GM12878 (cell line): ENCODE data around the gene PI4KA. TPM values are rescaled to one million over a fixed set of nuclear protein-coding genes. Genes with fewer than 3 reads are reported as not detected.

Source experiments
- ATAC-seq: fragments of 200-7000 bp; cut with Tn5 transposase; 3 replicates; pipeline ENCODE4 v1.9.1; 2020; ENCODE audit warnings: mild to moderate bottlenecking, moderate library complexity
- BruUV-seq: library from RNA; stranded (reverse); fragments of 400-500 nt; replicated peaks from 2 replicates; lab custom pipeline; 2021; lab: Mats Ljungman, UMichigan
- CTCF ChIA-PET: fragments of 300-600 bp; sonication (Branson Sonifier 250); formaldehyde crosslinking; extraction: SDS; loops from one replicate; lab custom pipeline; 2021; ENCODE audit warnings: inconsistent platforms; lab: Yijun Ruan, JAX
- POLR2A ChIA-PET: fragments of 350-600 bp; formaldehyde crosslinking; extraction: SDS; loops from one replicate; lab custom pipeline; 2021; ENCODE audit warnings: inconsistent platforms; lab: Charles Lee
- RAD21 ChIA-PET: fragments of 300-600 bp; sonication (Branson Sonifier 250); formaldehyde crosslinking; loops from one replicate; lab custom pipeline; 2023; ENCODE audit warnings: antibody characterized with exemption; ENCODE audit not compliant: unreplicated experiment; lab: Charles Lee
- SMC1A ChIA-PET: fragments of 300-600 bp; sonication (Branson Sonifier 250); formaldehyde crosslinking; loops from one replicate; lab custom pipeline; 2023; ENCODE audit not compliant: unreplicated experiment, uncharacterized antibody; lab: Charles Lee
- DNase-seq: peaks from one replicate; pipeline ENCODE4 v3.0.0-alpha.2; 2011; ENCODE audit warnings: low read depth, low spot score
- FAIRE-seq: peaks from 3 replicates; lab custom pipeline; 2011; peaks lifted over from hg19 to GRCh38; lab: Jason Lieb, UNC
- H2AFZ ChIP-seq: 2 replicates; pipeline ENCODE4 v1.6.0; 2011; ENCODE audit warnings: low read depth, low read length, control low read depth; ENCODE audit not compliant: control insufficient read depth
- H3K27ac ChIP-seq: 2 replicates; pipeline ENCODE4 v1.5.1; 2011; ENCODE audit warnings: control low read depth; ENCODE audit not compliant: control insufficient read depth, insufficient read depth
- H3K27me3 ChIP-seq, 2 experiments: replicated peaks in 1 of 2; 2 replicates each; pipeline versions ENCODE4 v1.6.0 to v1.6.1; 2011; ENCODE audit warnings: low read length in 1 of 2; ENCODE audit not compliant: control insufficient read depth in 2 of 2, insufficient read depth in 2 of 2
- H3K36me3 ChIP-seq, 2 experiments: 2 replicates each; pipeline ENCODE4 v1.5.1; 2011; ENCODE audit warnings: low read length in 1 of 2; ENCODE audit not compliant: control insufficient read depth in 2 of 2, insufficient read depth in 2 of 2
- H3K4me1 ChIP-seq: 2 replicates; pipeline ENCODE4 v1.6.1; 2011; ENCODE audit warnings: mild to moderate bottlenecking, low read length, moderate library complexity, mixed read lengths; ENCODE audit not compliant: control insufficient read depth, insufficient read depth
- H3K4me2 ChIP-seq: 2 replicates; pipeline ENCODE4 v1.6.0; 2011; ENCODE audit warnings: control low read depth; ENCODE audit not compliant: control insufficient read depth, insufficient read depth
- H3K4me3 ChIP-seq: fragments of 200-600 bp; sonication (generic); 2 replicates; pipeline ENCODE4 v1.5.1; 2016
- H3K79me2 ChIP-seq: 2 replicates; pipeline ENCODE4 v1.6.0; 2011; ENCODE audit warnings: low read length; ENCODE audit not compliant: control insufficient read depth, insufficient read depth
- H3K9ac ChIP-seq: 2 replicates; pipeline ENCODE4 v1.8.0; 2011; ENCODE audit warnings: low read length, control low read depth, mixed read lengths; ENCODE audit not compliant: control insufficient read depth, insufficient read depth
- H3K9me3 ChIP-seq: replicated peaks from 3 replicates; pipeline ENCODE4 v1.5.1; 2011; ENCODE audit warnings: mild to moderate bottlenecking, low read length; ENCODE audit not compliant: control insufficient read depth, insufficient read depth
- H4K20me1 ChIP-seq: 2 replicates; pipeline ENCODE4 v1.6.0; 2011; ENCODE audit not compliant: control insufficient read depth, insufficient read depth
- BMI1 ChIP-seq: fragments of 450-650 bp; IDR thresholded peaks from 2 replicates; pipeline ENCODE4 v1.6.1; 2016; ENCODE audit warnings: mild to moderate bottlenecking, moderate library complexity, borderline replicate concordance
- FOS ChIP-seq: IDR thresholded peaks from 3 replicates; pipeline ENCODE4 v1.6.1; 2011; ENCODE audit warnings: borderline replicate concordance; ENCODE audit not compliant: insufficient read length; ENCODE audit errors: extremely low read depth
- FOXM1 ChIP-seq: IDR thresholded peaks from 2 replicates; pipeline ENCODE4 v1.6.1; 2012; ENCODE audit warnings: low read depth, mild to moderate bottlenecking, inconsistent platforms, low read length, moderate library complexity
- MAX ChIP-seq: IDR thresholded peaks from 2 replicates; pipeline ENCODE4 v1.6.1; 2012; ENCODE audit warnings: low read depth, low read length, improper control_type of control experiment
- NFYA ChIP-seq: IDR thresholded peaks from 2 replicates; pipeline ENCODE4 v1.6.1; 2011; ENCODE audit warnings: low read depth, mild to moderate bottlenecking, low read length, improper control_type of control experiment, borderline replicate concordance
- NR2F1 ChIP-seq: fragments of 450-650 bp; conservative IDR thresholded peaks from 2 replicates; pipeline ENCODE4 v1.6.1; 2017; ENCODE audit warnings: mild to moderate bottlenecking
- PBX3 ChIP-seq: IDR thresholded peaks from 2 replicates; pipeline ENCODE4 v1.6.1; 2011; ENCODE audit warnings: mild to moderate bottlenecking, low read depth, low read length, moderate library complexity; ENCODE audit not compliant: insufficient replicate concordance
- RCOR1 ChIP-seq: conservative IDR thresholded peaks from 2 replicates; pipeline ENCODE4 v1.6.1; 2012; ENCODE audit warnings: low read depth, low read length, improper control_type of control experiment
- SMAD5 ChIP-seq: IDR thresholded peaks from 2 replicates; pipeline ENCODE4 v1.6.1; 2016; ENCODE audit warnings: antibody characterized with exemption, low read depth
- SPI1 ChIP-seq: IDR thresholded peaks from 2 replicates; pipeline ENCODE4 v1.6.1; 2011; ENCODE audit warnings: low read depth, mild to moderate bottlenecking, low read length, moderate library complexity, borderline replicate concordance; ENCODE audit not compliant: insufficient read depth
- STAT1 ChIP-seq: fragments of 450-650 bp; conservative IDR thresholded peaks from 2 replicates; pipeline ENCODE4 v1.6.1; 2014; ENCODE audit warnings: antibody characterized with exemption, mild to moderate bottlenecking
- TBL1XR1 ChIP-seq: IDR thresholded peaks from 2 replicates; pipeline ENCODE4 v1.6.1; 2012; ENCODE audit warnings: low read depth, low read length, improper control_type of control experiment
- TCF7 ChIP-seq: IDR thresholded peaks from 2 replicates; pipeline ENCODE4 v1.6.1; 2014; ENCODE audit warnings: antibody characterized with exemption, borderline replicate concordance
- ZNF274 ChIP-seq: IDR thresholded peaks from one replicate; pipeline ENCODE4 v1.8.0; 2011; ENCODE audit not compliant: insufficient read length, insufficient read depth
- ZNF622 ChIP-seq: fragments of 450-650 bp; IDR thresholded peaks from 2 replicates; pipeline ENCODE4 v1.6.1; 2017; ENCODE audit warnings: mild to moderate bottlenecking, inconsistent platforms
- WGBS: methylation state at CpG from one replicate; pipeline ENCODE4 v1.1.6; 2016; ENCODE audit warnings: low lambda C conversion rate; ENCODE audit not compliant: insufficient replicate concordance, insufficient coverage; ENCODE audit errors: missing lambda C conversion rate; 5-methylcytosine and 5-hydroxymethylcytosine counted together
- in situ Hi-C: fragments of 300-500 bp; cut with MboI; formaldehyde crosslinking; loops from 9 replicates; pipeline ENCODE4 v1.14.3; 2018; ENCODE audit warnings: mixed read lengths
- intact Hi-C: fragments of 100-400 bp; cut with micrococcal nuclease; formaldehyde crosslinking; loops from one replicate; pipeline ENCODE4 v1.14.2; 2022; ENCODE audit not compliant: unreplicated experiment
- polyA plus RNA-seq, 11 experiments: library from polyadenylated mRNA; depleted of rRNA in 4 of 11; unstranded in 6 of 11; stranded (reverse) in 5 of 11; fragments of >200 nt; fragmentation: Nextera tagmentation in 4 of 11; fragmentation: Illumina TruSeq in 1 of 11; extraction: Ambion mirVana in 4 of 11; extraction: Trizol in 1 of 11; gene quantifications; 1 replicate in 1 of 11; 2 replicates in 10 of 11; pipeline versions ENCODE4 v1.2.1 to v1.2.3, GENCODE V29; 2011 to 2016; ENCODE audit warnings: inconsistent platforms in 2 of 11, missing spikeins in 2 of 11, low read depth in 1 of 11
- total RNA-seq, 4 experiments: library from RNA; depleted of rRNA in 3 of 4; stranded (reverse); fragments of >200 nt in 3 of 4; fragmentation: Illumina TruSeq in 1 of 4; extraction: Trizol in 1 of 4; gene quantifications; 2 replicates each; pipeline versions ENCODE4 v1.2.1 to v1.2.3, GENCODE V29; 2013 to 2021

Gene PI4KA
- total and polyA plus RNA-seq, 10 of the 15 experiments (the other 5 are each of a cell fraction or from before 2014, with no cell fraction given) = 4.2 to 78.4 (median 42.1) TPM

- ChIA-PET CTCF (interaction anchor here (2.2 kb wide), 1 partner anchor 25 kb away, joined by 7 read pairs; no protein-coding TSS in a partner anchor), SMC1A (no interaction called here), POLR2A (no interaction called here), RAD21 (interaction anchor here (0.8 kb wide), 1 partner anchor 26 kb away, joined by 3 read pairs; no protein-coding TSS in a partner anchor)
- no peak overlapping the region for H3K4me3 ChIP-seq
- peaks cover 1 to 6% of the 10 kb centered on the region in 2 experiments; a peak in 3 of 4 replicates for H3K36me3 ChIP-seq
- H3K9me3 ChIP-seq = no peaks in the 10 kb centered on the region
- WGBS = 100% methylated on average over 1 of the region's 2 CpGs
- TF ChIP-seq FOS = no peak
- TF ChIP-seq BMI1 = no peak
- ATAC-seq = no peak
- H3K79me2 ChIP-seq = no peaks in the 10 kb centered on the region
- H3K9ac ChIP-seq = no peak overlapping the region
- H2AFZ ChIP-seq = no peak overlapping the region
- H3K4me2 ChIP-seq = no peak overlapping the region
- FAIRE-seq = no peak
- intact Hi-C loops (no loop called here), in situ Hi-C loops (no loop called here)
- no peaks in the 10 kb centered on the region for H3K4me1 ChIP-seq
- no peak for DNase-seq
- no peaks in the 10 kb centered on the region for H4K20me1 ChIP-seq
- BruUV-seq = no TSS peak
- H3K27ac ChIP-seq = no peak overlapping the region
- H3K27me3 ChIP-seq = no peaks in the 10 kb centered on the region
Observed at GRCh38 chr22:20758688-20759087, 99.9 kb downstream of the PI4KA start.

- Histone ChIP-seq H3K27me3 (no peaks in the 10 kb centered on the region), H3K79me2 (no peaks in the 10 kb centered on the region), H3K4me3 (no peak overlapping the region), H3K9me3 (no peaks in the 10 kb centered on the region), H3K27ac (no peak overlapping the region), H2AFZ (no peak overlapping the region), H3K9ac (no peak overlapping the region), H3K4me1 (peaks cover 6% of the 10 kb centered on the region), H3K4me2 (no peak overlapping the region), H4K20me1 (no peaks in the 10 kb centered on the region), H3K36me3 (peaks cover 2 to 8% of the 10 kb centered on the region in 2 experiments; a peak in 2 of 4 replicates)
- SMC1A ChIA-PET = interaction anchor here (1.6 kb wide), 1 partner anchor 10 kb away, joined by 3 read pairs; no protein-coding TSS in a partner anchor
- in situ Hi-C loops (no loop called here), intact Hi-C loops (no loop called here)
- TF ChIP-seq ZNF622 (no peak), STAT1 (no peak), TBL1XR1 (no peak), SMAD5 (no peak), ZNF274 (no peak), NFYA (no peak), SPI1 (no peak), PBX3 (no peak), TCF7 (no peak), NR2F1 (no peak), FOXM1 (no peak), MAX (no peak), RCOR1 (no peak)
- POLR2A ChIA-PET = interaction anchor here (0.6 to 0.7 kb wide), 2 partner anchors 14 to 341 kb away, joined by 3 to 9 read pairs; no protein-coding TSS in a partner anchor
- RAD21 ChIA-PET = no interaction called here
- CTCF ChIA-PET = interaction anchor here (1.5 to 2.2 kb wide), 2 partner anchors 27 to 29 kb away, joined by 3 to 7 read pairs; no protein-coding TSS in a partner anchor
- DNase-seq (no peak), ATAC-seq (no peak), FAIRE-seq (no peak)
- WGBS = 98% methylated on average over 3 of the region's 3 CpGs
- BruUV-seq = no TSS peak
Observed at GRCh38 chr22:20756846-20757245, 101.8 kb downstream of the PI4KA start.
